Panc1 (cell line): ENCODE measurements around the gene SMIM36. TPM values are rescaled to one million over a fixed set of nuclear protein-coding genes. Genes with fewer than 3 reads are reported as not detected.
A peak's percentile ranks its signal among the peaks of the same experiment; 100 is the strongest.

Experiments used
- ATAC-seq: fragments of 200-7000 bp; cut with Tn5 transposase; 2 replicates; pipeline ENCODE4 v1.9.1; 2020; ENCODE audit warnings: mild to moderate bottlenecking, moderate library complexity
- Bru-seq: library from RNA; stranded (reverse); fragments of 400-500 nt; gene quantifications from one replicate; lab custom pipeline; 2021; lab: Mats Ljungman, UMichigan
- BruChase-seq, 2 experiments: library from RNA; stranded (reverse); fragments of 400-500 nt; gene quantifications; one replicate each; lab custom pipeline; 2021; lab: Mats Ljungman, UMichigan
- BruUV-seq: library from RNA; stranded (reverse); fragments of 400-500 nt; replicated peaks from 2 replicates; lab custom pipeline; 2021; lab: Mats Ljungman, UMichigan
- CTCF ChIA-PET: fragments of 300-600 bp; sonication (Branson Sonifier 250); formaldehyde crosslinking; loops from one replicate; lab custom pipeline; 2022; ENCODE audit warnings: antibody characterized with exemption; lab: Charles Lee
- POLR2A ChIA-PET: fragments of 300-600 bp; sonication (Branson Sonifier 250); formaldehyde crosslinking; loops from one replicate; lab custom pipeline; 2022; ENCODE audit warnings: antibody characterized with exemption; lab: Charles Lee
- DNase-seq: peaks from one replicate; pipeline ENCODE4 v3.0.0-alpha.2; 2010; ENCODE audit warnings: low read depth, low spot score
- H3K27ac ChIP-seq: 2 replicates; pipeline ENCODE4 v1.5.1; 2011; ENCODE audit warnings: mild to moderate bottlenecking, low read length, inconsistent platforms
- H3K27me3 ChIP-seq: fragments of 200-500 bp; sonication (Bioruptor generic); 2 replicates; pipeline ENCODE4 v1.6.0; 2014; ENCODE audit warnings: low read length, inconsistent platforms; ENCODE audit not compliant: control insufficient read depth, insufficient read depth
- H3K36me3 ChIP-seq: fragments of 200-500 bp; sonication (Bioruptor generic); 2 replicates; pipeline ENCODE4 v1.5.1; 2014; ENCODE audit warnings: inconsistent platforms, mild to moderate bottlenecking, low read length, moderate library complexity; ENCODE audit not compliant: control insufficient read depth, insufficient read depth
- H3K4me1 ChIP-seq: 2 replicates; pipeline ENCODE4 v1.5.1; 2011; ENCODE audit warnings: inconsistent platforms, mild to moderate bottlenecking, low read length, moderate library complexity; ENCODE audit not compliant: control insufficient read depth, insufficient read depth
- H3K4me3 ChIP-seq, 2 experiments: 2 replicates each; pipeline ENCODE4 v1.5.1; 2011 to 2012; ENCODE audit warnings: low read depth in 2 of 2, low read length in 2 of 2, mild to moderate bottlenecking in 2 of 2, inconsistent platforms in 1 of 2, moderate library complexity in 1 of 2
- H3K9me3 ChIP-seq: fragments of 200-500 bp; sonication (Bioruptor generic); 2 replicates; pipeline ENCODE4 v1.5.1; 2014; ENCODE audit warnings: low read depth, mild to moderate bottlenecking, inconsistent platforms, low read length, moderate library complexity; ENCODE audit not compliant: control insufficient read depth, insufficient read depth
- POLR2AphosphoS5 ChIP-seq: IDR thresholded peaks from 2 replicates; pipeline ENCODE4 v1.6.1; 2012; ENCODE audit warnings: mild to moderate bottlenecking, low read depth, low read length, moderate library complexity
- SIN3A ChIP-seq: IDR thresholded peaks from 2 replicates; pipeline ENCODE4 v1.6.1; 2012; ENCODE audit warnings: low read depth, mild to moderate bottlenecking, low read length, moderate library complexity, borderline replicate concordance; ENCODE audit not compliant: insufficient read depth
- TCF7L2 ChIP-seq: IDR thresholded peaks from 2 replicates; pipeline ENCODE4 v1.6.1; 2011; ENCODE audit warnings: mild to moderate bottlenecking, low read depth, low read length, inconsistent platforms
- in situ Hi-C: cut with HindIII; loops from 2 replicates; pipeline ENCODE4 v1.10.0; 2016; ENCODE audit warnings: low sequenced_read_pairs, low pct_unique_long_range_greater_than_20kb
- intact Hi-C: fragments of 100-400 bp; cut with micrococcal nuclease; formaldehyde crosslinking; loops from one replicate; pipeline ENCODE4 v1.10.0; 2022; ENCODE audit not compliant: unreplicated experiment
- long read RNA-seq: library from polyadenylated mRNA; unstranded; transcript quantifications from one replicate; pipeline ENCODE4 v2.0.0, GENCODE V29; 2021; ENCODE audit not compliant: unreplicated experiment
- polyA plus RNA-seq: library from polyadenylated mRNA; unstranded; fragments of >200 nt; gene quantifications from one replicate; pipeline ENCODE4 v1.2.1, GENCODE V29; 2012; ENCODE audit warnings: missing spikeins; ENCODE audit not compliant: insufficient read length
- total RNA-seq: library from RNA; stranded (reverse); gene quantifications from one replicate; pipeline ENCODE4 v1.2.1, GENCODE V29; 2021; ENCODE audit not compliant: unreplicated experiment
- TF ChIP-seq, protein P1 (sequence below): fragments of 450-650 bp; IDR thresholded peaks from 2 replicates; pipeline ENCODE4 v1.5.1; 2017; ENCODE audit warnings: mild to moderate bottlenecking
- TF ChIP-seq, protein P2 (sequence below), 2 experiments: IDR thresholded peaks; 2 replicates each; pipeline ENCODE4 v1.6.1; 2011 to 2012; ENCODE audit warnings: low read depth in 2 of 2, control low read depth in 1 of 2, low read length in 1 of 2, mild to moderate bottlenecking in 1 of 2, moderate library complexity in 1 of 2; ENCODE audit not compliant: insufficient read depth in 1 of 2

SMIM36 gene
- not detected for total RNA-seq
- not detected for polyA plus RNA-seq
- percentile 13 among the genes with signal in this experiment for Bru-seq, nascent RNA
- percentile 3 among the genes with signal in this experiment for BruChase-seq, experiment 1, labeled RNA remaining after a 2-hour chase
- percentile 2 among the genes with signal in this experiment for BruChase-seq, experiment 2, labeled RNA remaining after a 6-hour chase
- long read RNA-seq = 0 reads

DNA sequence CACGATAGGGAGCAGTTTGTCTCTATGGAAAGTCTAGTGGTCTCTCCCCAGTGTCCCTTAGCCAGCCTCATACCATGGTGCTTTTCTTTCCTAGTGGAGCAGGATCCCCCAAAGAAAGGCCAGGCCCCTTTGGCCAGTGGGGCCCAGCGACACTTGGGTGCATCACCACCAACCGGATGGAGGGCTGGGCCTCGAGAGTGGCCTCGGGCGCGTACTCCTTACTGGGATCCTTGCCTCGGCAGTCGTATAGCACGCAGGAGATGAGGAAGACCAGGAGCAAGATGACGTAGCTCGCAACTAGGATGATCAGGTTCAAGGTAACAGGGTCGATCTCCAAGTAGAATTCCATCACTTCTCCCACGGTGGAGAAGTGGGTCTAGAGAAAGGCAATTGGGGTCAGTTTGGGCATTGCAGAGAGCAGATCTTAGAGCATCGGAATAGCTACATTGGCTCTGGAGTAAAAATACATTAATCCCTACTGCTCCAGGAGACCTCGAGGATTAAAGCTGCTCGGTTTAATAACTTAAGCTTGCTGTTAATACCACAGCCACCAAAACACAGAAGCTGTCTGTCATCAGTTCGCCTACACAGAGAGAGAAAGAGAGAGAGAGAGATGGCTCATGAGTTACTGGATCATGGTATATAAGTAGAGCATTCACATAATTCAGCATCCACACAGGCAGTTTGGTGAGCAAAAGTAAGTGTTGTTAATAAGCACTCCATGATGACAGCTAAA lies at the start of gene SMIM36:
Gene SMIM36 (minus strand): TSS at position 467 of the 736 bp plus-strand sequence.
- ATAC-seq (no peak), DNase-seq (no peak)
- POLR2A ChIA-PET = no interaction called here
- TF ChIP-seq, protein P1, sequence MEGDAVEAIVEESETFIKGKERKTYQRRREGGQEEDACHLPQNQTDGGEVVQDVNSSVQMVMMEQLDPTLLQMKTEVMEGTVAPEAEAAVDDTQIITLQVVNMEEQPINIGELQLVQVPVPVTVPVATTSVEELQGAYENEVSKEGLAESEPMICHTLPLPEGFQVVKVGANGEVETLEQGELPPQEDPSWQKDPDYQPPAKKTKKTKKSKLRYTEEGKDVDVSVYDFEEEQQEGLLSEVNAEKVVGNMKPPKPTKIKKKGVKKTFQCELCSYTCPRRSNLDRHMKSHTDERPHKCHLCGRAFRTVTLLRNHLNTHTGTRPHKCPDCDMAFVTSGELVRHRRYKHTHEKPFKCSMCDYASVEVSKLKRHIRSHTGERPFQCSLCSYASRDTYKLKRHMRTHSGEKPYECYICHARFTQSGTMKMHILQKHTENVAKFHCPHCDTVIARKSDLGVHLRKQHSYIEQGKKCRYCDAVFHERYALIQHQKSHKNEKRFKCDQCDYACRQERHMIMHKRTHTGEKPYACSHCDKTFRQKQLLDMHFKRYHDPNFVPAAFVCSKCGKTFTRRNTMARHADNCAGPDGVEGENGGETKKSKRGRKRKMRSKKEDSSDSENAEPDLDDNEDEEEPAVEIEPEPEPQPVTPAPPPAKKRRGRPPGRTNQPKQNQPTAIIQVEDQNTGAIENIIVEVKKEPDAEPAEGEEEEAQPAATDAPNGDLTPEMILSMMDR = no peak
- no peak for TF ChIP-seq TCF7L2
- no peak for TF ChIP-seq SIN3A
- no peak for TF ChIP-seq POLR2AphosphoS5
- TF ChIP-seq, protein P2, sequence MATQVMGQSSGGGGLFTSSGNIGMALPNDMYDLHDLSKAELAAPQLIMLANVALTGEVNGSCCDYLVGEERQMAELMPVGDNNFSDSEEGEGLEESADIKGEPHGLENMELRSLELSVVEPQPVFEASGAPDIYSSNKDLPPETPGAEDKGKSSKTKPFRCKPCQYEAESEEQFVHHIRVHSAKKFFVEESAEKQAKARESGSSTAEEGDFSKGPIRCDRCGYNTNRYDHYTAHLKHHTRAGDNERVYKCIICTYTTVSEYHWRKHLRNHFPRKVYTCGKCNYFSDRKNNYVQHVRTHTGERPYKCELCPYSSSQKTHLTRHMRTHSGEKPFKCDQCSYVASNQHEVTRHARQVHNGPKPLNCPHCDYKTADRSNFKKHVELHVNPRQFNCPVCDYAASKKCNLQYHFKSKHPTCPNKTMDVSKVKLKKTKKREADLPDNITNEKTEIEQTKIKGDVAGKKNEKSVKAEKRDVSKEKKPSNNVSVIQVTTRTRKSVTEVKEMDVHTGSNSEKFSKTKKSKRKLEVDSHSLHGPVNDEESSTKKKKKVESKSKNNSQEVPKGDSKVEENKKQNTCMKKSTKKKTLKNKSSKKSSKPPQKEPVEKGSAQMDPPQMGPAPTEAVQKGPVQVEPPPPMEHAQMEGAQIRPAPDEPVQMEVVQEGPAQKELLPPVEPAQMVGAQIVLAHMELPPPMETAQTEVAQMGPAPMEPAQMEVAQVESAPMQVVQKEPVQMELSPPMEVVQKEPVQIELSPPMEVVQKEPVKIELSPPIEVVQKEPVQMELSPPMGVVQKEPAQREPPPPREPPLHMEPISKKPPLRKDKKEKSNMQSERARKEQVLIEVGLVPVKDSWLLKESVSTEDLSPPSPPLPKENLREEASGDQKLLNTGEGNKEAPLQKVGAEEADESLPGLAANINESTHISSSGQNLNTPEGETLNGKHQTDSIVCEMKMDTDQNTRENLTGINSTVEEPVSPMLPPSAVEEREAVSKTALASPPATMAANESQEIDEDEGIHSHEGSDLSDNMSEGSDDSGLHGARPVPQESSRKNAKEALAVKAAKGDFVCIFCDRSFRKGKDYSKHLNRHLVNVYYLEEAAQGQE (IDR thresholded peaks at IDR 0.05; ENCODE audit: insufficient read depth in 1 of 2, low read depth in 2 of 2, low read length in 1 of 2) = no peak
- CTCF ChIA-PET = no interaction called here
- Histone ChIP-seq H3K27ac (no peak within 1 kb of the TSS), H3K9me3 (no peaks in the 10 kb centered on the region), H3K4me3 (no peak within 1 kb of the TSS), H3K4me1 (no peaks in the 10 kb centered on the region), H3K27me3 (peaks cover 7% of the 10 kb centered on the region), H3K36me3 (no peaks in the 10 kb centered on the region)
- intact Hi-C loops = loop anchor here (5.0 kb wide), 3 partner anchors 89 to 514 kb away; partner anchors contain the start of gene MMD
- in situ Hi-C loops = no loop called here
- no TSS peak for BruUV-seq

DNA sequence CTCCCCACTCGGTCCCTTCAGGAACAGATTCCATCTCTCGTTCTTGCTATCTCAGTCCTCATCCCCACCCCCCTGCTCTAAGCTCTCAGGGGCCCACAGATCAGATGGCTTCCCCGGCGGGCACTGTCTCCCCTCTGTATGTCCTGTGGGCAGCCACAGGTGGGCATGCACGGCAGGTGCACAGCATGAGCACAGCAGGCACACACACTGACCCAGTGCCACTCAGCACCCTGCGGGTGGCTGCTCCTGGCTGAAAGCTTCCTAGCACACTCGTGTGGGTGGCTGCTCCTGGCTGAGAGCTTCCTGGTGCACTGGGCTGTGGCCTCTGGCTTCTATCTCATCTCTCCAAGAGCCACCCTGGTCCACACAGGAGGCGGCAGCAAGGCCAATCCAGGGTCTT lies 44.5 kb upstream of the SMIM36 start:
- ATAC-seq = peak; percentile 51; the same call in 1 of the 2 replicates
- BruUV-seq = no TSS peak
- H3K27me3 ChIP-seq = peaks cover 7% of the 10 kb centered on the region

More for the DNA sequence above, 44.5 kb upstream of the SMIM36 start:
- no peak overlapping the region for H3K4me3 ChIP-seq
- H3K36me3 ChIP-seq = no peaks in the 10 kb centered on the region
- no peaks in the 10 kb centered on the region for H3K9me3 ChIP-seq
- no peak for DNase-seq
- POLR2A ChIA-PET = interaction anchor here (0.6 kb wide), 1 partner anchor 11 kb away, joined by 6 read pairs; no protein-coding TSS in a partner anchor
- intact Hi-C loops = no loop called here
- in situ Hi-C loops = no loop called here
- H3K4me1 ChIP-seq = no peaks in the 10 kb centered on the region
- no peak for TF ChIP-seq POLR2AphosphoS5
- CTCF ChIA-PET = no interaction called here
- no peak overlapping the region for H3K27ac ChIP-seq
